ENCODE results near the gene PCNT.
"Not testable (repeated sequence)": the region's sequence is repeated elsewhere in the genome, so short reads cannot be mapped to it uniquely, and the experiment has no call there.

PCNT gene

GRCh38 chr21:46443910-46444309, 120.0 kb downstream of the PCNT start:
- DNase-seq (ENCODE audit: low read depth in 3 of 3, low spot score in 1 of 3): no peak

DNA sequence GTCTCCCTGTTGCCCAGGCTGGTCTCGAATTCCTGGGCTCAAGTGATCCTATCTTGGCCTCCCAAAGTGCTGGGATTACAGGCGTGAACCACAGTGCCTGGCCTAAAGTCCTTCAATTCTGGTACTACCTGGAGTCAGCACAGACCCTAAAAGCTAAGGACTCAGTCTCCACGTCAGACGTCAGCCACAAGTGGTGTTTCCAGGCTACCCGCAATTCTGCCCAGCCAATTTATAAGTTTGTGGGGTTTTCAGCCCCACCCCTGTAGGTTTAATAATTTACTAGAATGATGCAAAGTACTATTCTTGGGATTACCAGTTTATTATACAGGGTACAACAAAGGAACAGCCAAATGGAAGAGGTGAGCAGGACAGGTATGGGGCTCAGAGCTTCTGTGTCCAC, 124.2 kb downstream of the PCNT start:
- DNase-seq (ENCODE audit: low read depth in 3 of 3, low spot score in 1 of 3): no peak

DNA sequence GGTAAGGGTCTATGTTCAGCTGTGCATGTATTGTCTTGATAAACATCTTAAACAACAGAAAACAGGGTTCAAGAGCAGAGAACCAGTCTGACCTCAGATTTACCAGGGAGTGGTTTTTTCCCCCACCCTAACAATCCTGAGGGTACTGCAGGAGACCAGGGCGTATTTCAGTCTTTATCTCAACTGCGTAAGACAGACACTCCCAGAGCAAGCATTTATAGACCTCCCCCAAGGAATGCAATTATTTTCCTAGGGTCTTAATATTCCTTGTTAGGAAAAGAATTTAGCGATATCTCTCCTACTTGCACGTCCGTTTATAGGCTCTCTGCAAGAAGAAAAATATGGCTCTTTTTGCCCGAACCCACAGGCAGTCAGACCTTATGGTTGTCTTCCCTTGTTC, 124.9 kb downstream of the PCNT start:
- DNase-seq (ENCODE audit: low read depth in 3 of 3, low spot score in 1 of 3): not testable (repeated sequence)

DNA sequence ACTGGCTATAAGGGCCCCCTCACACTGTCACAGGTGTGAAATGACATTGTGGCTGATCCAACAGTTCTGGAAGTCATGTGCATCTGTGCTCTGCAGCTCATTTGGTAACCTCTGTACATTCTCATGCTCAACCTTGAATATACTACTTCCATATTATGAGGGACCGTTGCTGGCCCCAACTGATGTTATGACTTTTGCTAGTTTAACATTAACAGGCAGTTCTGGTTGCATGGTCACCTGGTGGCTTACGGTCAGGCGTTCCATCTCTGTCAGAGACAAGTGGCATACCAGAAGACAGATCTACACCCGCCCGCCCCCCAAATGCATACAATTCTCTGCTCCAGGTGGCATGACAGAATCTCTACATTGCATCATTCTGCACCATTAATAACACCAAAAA, 128.8 kb downstream of the PCNT start:
- DNase-seq (ENCODE audit: low read depth in 3 of 3, low spot score in 1 of 3): no peak

- no peak for DNase-seq (ENCODE audit: low read depth in 3 of 3, low spot score in 1 of 3)
Observed at GRCh38 chr21:46454142-46454541, 130.2 kb downstream of the PCNT start.

DNA sequence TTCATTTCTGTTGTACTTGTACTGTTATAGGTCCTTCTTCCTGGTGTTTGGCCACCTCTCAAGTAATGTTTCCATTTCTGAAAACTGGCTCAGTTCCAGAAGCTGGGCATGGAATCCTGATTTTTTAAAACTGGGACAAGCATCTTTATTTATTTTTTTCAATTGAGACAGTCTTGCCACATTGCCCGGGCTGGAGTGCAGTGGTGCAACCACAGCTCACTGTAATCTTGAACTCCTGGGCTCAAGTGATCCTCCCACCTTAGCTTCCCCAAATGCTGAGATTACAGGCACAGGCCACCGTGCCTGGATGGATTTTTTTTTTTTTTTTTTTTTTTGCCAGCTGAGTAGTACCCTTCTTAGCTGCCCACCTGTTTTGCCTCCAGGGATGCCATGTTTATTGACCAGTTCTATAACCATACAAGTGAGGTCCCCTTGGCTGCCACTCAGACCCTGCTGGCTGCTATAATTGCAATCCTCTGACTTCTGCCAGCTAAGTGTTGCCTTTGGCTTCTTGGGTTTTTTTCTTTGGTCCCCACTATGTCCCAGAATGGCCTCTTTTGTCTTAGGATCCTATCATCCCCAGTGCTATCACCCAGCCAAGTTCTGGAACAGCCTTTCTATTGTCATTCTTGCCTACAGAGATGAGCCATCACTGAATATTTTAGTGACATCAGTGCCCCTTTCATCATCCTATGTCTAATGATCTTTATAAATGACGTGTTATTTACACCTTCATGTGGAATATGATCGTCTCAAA, 130.9 kb downstream of the PCNT start:
- no peak for DNase-seq (ENCODE audit: low read depth in 3 of 3, low spot score in 1 of 3)

DNA sequence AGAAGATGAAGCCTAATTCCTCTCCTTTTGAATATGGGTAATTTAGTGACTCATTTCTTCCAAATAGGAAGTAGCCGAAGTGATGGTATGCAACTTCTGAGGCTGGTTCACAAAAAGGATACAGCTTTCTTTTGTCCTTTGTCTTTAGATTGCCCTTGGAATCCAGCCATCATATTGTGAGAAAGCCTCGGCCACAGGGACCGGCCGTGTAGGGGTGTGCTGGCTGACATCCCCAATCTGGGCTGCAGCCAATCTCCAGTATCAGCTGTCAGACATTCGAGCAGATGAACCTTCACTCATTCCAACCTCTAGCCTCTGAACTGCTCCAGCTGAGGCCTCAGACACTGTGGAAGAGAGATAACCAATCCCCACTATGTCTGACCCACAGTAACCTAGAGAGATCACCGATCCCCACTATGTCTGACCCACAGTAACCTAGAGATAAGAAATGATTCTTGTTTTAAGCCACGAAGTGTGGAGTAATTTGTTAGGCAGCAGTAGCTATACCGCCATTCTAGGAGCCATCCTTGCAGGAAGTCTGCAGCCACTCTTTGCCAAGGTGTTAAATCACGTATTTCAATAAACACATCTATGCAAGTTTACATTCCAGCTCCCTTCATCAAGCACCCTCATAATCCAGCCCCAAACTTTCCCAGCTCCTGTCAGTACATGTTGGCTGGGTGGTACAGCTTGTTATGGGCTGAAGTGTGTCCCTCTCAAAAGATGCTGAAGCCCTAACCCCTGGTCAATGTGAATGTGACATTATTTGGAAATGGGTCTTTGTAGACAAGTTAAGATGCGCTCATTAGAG, 131.8 kb downstream of the PCNT start:
- DNase-seq (ENCODE audit: low read depth in 3 of 3, low spot score in 1 of 3): no peak

DNA sequence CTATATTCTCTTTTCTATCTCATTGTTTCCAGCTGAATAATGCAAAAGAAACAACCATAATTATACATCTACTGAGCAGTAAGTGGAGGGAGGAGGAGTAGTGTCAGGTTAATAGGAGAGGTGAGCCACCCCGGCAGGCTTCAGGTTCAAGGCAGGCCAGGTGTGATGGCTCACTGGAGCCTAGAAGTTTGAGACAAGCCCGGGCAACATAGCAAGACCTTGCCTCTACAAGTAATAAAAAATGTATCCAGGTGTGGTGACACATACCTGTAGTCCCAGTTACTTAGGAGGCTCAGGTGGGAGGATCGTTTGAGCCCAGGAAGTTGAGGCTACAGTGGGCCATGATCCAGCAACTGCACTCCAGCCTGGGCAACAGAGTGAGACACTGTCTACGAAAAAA, 132.8 kb downstream of the PCNT start:
- no peak for DNase-seq (ENCODE audit: low read depth in 3 of 3, low spot score in 1 of 3)

DNA sequence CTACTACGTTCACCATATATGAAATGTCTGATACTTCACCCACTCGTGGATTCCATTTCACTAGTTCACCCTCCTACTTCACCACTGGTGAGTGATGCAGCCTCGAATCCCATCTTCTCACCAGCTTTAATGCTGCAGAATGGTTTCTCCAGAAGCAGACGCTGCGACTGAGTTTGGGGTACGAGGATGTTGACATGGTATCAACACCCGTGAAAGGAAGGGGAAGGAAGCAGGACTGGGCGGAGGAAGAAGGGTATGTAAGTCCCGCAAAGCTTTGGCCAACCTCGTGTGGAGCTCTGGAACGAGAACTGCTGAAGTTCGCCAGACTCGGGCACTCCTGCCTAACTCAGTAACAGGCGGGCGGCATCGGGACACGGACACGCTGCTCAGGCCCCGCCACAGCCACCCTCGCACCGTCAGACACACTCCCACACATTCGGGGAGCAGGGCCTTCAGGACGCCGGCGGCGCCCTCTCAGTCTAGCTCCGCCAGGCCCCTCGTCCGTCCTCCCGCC, 133.9 kb downstream of the PCNT start:
- DNase-seq (ENCODE audit: low read depth in 3 of 3, low spot score in 1 of 3): no peak

DNA sequence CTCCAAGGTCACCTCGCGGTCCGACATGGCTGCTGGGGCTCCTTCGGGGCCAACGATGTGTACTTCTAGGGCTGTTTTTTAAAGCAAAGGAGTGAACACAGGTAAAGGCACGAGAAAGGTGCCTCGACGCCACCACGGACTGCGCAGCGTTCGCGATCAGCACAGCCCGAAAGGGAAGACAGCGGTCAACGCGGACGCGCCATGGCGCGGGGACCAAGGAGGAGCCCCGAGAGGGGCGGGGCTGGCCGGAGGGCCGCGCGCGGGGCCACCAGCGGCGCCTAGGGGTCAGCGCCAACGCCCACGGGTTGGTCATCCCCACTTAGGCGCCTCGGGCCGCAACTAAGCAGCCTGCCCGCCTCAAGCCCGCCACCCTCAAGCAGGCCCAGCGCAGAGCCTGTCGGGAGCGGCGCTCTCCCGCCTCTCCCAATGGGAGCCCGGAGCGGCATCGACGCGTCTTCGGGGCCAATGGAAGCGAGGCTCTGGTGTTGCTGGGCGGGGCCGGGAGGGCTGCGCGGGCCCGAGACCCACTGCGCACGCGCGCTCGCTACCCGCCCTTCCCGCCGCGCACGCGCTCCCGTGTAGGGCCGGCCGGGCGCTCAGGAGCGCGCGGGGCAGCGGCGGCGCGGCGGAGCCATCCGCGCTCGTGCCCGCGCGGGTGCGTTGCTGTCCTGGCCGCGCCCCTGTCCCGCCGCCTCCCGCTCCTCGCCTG, 134.5 kb downstream of the PCNT start, which contains the start of gene DIP2A:
Gene DIP2A (plus strand): TSS at position 577 of the 709 bp plus-strand sequence. CDS start 241 bp downstream, outside the sequence.
- DNase-seq (ENCODE audit: low read depth in 3 of 3, low spot score in 1 of 3): peak; percentile 83 to 90 (median 86)

- no peak for DNase-seq (ENCODE audit: low read depth in 3 of 3, low spot score in 1 of 3)
Observed at GRCh38 chr21:46459024-46459355, 135.0 kb downstream of the PCNT start.

DNA sequence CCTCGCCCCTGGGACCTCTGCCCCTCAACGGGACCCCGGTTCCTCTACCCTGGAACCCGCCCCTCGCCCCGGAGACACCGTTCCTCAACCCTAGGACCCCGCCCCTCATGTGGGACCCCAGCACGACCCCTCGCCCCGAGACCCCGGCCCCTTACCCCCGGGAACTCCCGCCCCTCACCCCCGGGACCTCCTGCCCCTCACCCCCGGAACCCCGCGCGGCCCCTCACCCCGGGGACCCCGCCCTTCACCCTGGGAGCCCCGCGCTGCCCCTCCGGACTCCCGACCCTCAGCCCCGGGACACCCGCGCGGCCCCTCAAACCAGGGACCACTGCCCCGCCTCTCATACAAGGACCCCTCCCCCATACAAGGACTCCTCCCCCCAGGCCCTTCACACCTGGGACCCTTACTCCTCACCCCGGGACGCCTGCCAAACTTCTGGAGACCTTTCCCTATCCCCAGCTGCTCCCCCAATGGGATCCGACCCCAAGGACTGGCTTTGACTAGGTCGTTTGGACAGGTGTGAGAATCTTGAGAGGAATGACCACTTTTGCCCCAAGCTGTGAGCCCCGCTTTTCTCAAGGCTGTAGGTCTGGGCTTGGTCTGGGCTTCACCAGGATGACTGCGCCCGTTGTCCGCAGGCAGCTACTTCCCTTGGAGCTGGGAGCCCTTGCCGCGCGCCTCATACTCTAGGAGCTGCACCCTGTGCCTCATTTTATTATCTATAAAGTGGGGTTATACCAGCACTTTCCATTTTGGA, 135.6 kb downstream of the PCNT start:
- DNase-seq (ENCODE audit: low read depth in 3 of 3, low spot score in 1 of 3): peak in 1 of 3 donors; percentile 3

DNA sequence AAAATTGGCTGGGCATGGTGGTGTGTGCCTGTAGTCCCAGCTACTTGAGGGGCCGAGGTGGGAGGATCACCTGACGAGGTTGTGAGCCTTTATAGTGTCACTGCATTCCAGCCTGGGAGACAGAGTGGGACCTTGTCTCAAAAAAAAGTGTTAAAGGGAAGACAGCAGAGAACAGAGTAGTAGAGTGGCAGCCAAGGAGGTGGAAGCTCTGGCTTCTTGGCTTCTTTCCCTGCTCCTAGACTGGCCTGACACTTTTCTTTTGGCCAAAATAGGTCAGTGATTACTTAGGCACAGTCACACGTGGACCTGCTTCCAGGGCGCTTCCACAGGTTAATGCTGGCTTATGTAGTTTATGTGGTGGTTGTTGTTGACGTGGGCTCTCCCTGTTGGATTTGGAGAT, 138.0 kb downstream of the PCNT start:
- DNase-seq (ENCODE audit: low read depth in 3 of 3, low spot score in 1 of 3): no peak

- not testable (repeated sequence) for DNase-seq (ENCODE audit: low read depth in 3 of 3, low spot score in 1 of 3)
Observed at GRCh38 chr21:46465153-46465552, 141.2 kb downstream of the PCNT start.

DNA sequence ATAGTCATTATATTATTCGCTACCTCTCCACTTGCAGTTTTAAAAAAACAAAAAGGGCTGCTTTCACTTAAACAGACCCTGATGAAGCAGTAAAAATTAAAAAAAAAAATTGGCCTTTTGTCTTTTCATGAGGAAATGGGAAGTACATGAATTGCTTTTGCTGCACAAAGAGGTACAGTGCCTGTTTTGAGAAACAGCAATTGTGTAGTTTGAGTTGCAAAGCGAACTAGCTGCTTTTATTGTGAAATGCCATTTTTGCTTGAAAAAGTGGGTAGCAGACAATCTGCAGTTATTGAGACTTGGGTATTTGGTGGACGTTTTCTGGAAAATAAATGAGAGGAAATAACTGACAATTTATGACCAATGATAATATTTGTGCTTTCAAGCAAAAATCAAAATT, 141.7 kb downstream of the PCNT start:
- no peak for DNase-seq (ENCODE audit: low read depth in 3 of 3, low spot score in 1 of 3)

GRCh38 chr21:46468108-46468774, 144.3 kb downstream of the PCNT start:
- DNase-seq (ENCODE audit: low read depth in 3 of 3, low spot score in 1 of 3): no peak

DNA sequence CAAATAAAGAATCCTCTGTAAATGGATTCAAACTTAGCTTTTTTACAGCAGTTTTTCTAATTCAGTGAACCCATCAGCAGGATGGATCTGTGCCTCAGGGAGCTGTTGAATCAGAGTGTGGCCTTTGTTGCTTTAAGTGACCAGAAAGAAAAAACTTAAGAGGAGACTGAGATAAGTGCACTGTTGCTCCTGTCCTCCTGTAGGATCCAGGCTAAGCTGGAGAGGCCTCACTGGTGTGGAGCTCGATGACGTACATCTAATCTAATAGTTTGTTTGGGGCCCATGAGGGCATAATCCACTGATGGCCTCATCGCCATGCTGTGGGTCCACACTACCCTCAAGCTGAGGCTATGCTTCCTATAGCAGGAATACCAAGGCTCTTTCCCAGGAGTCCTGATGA, 145.3 kb downstream of the PCNT start:
- DNase-seq (ENCODE audit: low read depth in 3 of 3, low spot score in 1 of 3): no peak

DNA sequence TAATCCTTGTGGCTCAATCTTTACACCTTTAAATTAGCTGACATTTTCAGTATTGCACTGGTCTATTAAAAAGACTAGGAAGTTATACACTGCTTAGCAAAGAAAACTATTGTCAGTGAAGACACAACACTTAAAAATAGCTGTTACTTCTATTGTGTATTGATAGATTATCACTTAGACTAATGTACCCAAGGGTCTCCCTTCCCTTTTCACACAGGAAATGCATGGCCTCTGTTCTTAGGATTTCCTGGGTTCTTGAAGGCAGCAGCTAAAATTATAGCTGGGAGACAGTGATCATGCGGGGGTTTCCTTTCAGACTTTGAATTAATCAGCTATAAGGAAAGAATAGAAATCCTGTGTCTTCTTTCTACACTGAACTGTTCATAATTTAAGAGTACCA, 147.6 kb downstream of the PCNT start:
- no peak for DNase-seq (ENCODE audit: low read depth in 3 of 3, low spot score in 1 of 3)

- no peak for DNase-seq (ENCODE audit: low read depth in 3 of 3, low spot score in 1 of 3)
Observed at GRCh38 chr21:46472246-46472645, 148.3 kb downstream of the PCNT start.

- no peak for DNase-seq (ENCODE audit: low read depth in 3 of 3, low spot score in 1 of 3)
Observed at GRCh38 chr21:46474382-46474781, 150.4 kb downstream of the PCNT start.

Measured in stimulated activated CD4-positive, alpha-beta T cell treated with anti-CD3 and anti-CD28 coated beads, TNF-alpha, amount 100 ng/mL, for 1 hour (primary cell).